Measurements from ENCODE around the gene MGAT5B.

MGAT5B gene

DNA sequence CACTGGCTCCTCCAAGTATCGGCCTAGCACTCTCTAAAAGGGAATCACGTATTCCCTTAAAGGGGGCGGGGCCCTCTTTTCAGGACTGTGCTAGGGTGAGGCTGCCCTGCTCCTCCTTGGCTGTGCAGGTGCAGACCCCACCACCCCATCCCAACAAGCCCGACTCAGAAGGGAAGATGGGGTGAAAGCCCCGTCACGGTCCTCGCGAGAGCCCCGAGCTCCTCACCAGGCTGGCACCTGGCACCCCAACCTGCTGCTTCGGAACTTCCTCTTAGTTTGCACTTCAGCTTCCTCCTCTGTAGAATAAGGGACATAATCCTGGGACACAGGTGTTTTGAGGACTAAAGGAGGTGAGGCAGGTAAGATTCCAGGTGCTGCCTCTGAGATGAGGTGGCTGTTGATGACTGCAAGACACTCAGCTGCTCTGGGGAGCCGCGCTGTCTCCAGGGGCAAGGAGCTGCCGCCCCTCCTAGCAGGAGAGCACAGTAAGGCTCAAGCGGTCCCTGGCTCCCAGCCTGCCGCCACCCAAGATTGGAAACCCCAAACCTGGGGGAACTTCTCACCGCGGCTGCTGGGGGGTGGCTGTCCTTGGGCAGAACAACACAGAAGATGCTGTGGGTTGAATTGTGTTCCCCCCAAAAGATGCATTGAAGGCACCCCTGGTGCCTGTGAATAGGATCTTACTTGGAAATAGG lies 88.8 kb downstream of the MGAT5B start:
- TF ChIP-seq, protein P1, sequence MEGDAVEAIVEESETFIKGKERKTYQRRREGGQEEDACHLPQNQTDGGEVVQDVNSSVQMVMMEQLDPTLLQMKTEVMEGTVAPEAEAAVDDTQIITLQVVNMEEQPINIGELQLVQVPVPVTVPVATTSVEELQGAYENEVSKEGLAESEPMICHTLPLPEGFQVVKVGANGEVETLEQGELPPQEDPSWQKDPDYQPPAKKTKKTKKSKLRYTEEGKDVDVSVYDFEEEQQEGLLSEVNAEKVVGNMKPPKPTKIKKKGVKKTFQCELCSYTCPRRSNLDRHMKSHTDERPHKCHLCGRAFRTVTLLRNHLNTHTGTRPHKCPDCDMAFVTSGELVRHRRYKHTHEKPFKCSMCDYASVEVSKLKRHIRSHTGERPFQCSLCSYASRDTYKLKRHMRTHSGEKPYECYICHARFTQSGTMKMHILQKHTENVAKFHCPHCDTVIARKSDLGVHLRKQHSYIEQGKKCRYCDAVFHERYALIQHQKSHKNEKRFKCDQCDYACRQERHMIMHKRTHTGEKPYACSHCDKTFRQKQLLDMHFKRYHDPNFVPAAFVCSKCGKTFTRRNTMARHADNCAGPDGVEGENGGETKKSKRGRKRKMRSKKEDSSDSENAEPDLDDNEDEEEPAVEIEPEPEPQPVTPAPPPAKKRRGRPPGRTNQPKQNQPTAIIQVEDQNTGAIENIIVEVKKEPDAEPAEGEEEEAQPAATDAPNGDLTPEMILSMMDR (IDR thresholded peaks at IDR 0.05; ENCODE audit: low read depth, low read length), result no peak
- DNase-seq (ENCODE audit: extremely low read depth, low read depth), result no peak

DNA sequence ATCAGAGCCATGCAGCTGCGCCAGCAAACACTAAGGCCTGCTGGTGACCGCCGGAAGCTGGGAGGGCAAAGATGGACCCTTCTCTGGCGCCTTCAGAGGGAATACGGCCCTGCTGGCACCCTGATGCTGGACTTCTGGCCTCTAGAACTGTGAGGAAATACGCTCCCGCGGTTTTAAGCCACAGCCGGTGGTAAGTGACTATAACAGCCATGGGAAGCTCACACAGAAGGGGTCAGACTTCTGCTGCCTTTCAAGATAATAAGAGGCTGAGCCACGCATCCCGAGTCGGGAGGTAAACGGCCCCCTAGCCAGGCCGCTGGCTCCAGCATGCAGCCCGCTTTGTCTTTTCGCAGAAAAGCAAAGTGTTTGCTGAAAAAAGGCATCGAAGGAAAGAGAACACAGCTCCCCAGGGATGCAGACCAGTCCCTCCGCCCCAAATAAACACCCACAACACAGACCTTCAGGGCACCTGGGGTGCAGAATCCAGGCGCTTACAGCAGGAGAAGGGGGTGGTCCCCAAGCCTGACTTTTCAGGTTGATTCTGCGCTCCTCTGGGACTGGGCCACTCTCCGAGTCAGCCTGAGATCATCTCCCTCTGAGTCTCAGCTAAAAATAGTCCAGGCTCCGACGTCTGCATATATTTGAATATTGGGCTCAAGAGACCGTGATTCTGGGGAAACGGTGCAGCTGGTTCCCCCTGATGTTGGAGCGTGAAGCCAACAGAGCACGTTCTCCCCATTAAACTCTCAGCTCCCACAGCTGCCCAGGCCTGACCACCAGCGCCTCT lies 89.7 kb downstream of the MGAT5B start:
- DNase-seq (ENCODE audit: extremely low read depth, low read depth), result no peak
- TF ChIP-seq, protein P1 (IDR thresholded peaks at IDR 0.05; ENCODE audit: low read depth, low read length), result no peak

DNA sequence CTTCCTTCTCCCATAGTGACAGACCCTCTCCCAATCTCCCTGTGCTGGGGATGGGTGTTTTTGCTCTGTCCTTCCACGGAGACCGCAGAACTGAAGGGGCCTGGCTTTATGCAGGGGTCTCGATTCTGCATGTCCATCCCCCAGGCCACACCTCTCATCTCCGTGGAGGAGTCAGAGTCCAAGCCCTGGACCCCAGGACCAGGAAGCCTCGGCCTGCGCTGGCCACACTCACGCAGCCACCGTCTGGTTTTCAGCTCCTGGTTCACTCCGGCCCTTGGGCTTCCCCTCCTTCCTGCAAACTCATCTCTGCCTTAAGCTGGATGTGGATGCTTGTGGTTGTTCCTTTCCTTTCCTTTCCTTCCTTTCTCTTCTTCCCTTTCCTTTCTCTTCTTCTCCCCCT lies 90.8 kb downstream of the MGAT5B start:
- no peak for DNase-seq (ENCODE audit: extremely low read depth, low read depth)
- TF ChIP-seq, protein P1 (IDR thresholded peaks at IDR 0.05; ENCODE audit: low read depth, low read length), result no peak

DNA sequence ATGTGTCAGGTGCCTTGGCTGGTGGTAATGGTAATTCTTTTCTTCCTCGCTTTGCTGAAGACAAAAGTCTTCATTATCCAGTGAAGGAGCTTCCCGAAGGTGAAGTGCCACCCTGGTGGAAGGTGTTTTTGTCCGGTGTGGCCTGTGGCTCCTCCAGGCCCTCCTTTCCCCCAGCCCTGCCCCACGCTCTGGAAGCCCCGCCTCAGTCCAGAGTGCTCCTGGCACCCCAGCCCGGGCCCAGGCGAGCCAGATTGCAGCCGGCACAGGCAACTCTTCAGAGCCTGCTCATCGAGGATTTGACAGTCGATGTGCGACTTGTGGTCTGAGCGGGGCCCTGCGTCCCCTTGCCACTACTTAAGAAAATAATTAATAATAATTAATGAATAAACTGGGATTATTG lies 93.7 kb downstream of the MGAT5B start:
- TF ChIP-seq, protein P1 (IDR thresholded peaks at IDR 0.05; ENCODE audit: low read depth, low read length), result no peak
- DNase-seq (ENCODE audit: extremely low read depth, low read depth), result no peak

DNA sequence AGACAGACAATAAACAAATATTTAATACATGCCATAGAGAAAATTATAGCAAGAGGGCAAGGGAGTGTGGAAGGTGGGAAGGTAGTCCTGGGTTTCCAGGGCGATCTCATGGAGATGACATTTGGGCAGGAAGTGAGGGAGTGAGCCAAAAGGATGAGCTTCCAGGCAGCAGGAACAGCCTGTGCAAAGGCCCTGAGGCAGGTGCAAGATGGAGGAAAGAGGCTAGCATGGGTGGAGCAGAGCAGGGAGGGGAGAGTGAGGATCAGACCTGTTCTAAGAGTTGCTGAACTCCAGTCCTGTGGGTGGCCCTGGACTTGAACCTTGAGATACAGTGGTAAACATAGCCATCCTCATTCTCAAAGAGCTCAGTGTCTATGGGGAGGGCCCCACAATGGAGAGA lies 94.7 kb downstream of the MGAT5B start:
- TF ChIP-seq, protein P1 (IDR thresholded peaks at IDR 0.05; ENCODE audit: low read depth, low read length), result no peak
- no peak for DNase-seq (ENCODE audit: extremely low read depth, low read depth)

DNA sequence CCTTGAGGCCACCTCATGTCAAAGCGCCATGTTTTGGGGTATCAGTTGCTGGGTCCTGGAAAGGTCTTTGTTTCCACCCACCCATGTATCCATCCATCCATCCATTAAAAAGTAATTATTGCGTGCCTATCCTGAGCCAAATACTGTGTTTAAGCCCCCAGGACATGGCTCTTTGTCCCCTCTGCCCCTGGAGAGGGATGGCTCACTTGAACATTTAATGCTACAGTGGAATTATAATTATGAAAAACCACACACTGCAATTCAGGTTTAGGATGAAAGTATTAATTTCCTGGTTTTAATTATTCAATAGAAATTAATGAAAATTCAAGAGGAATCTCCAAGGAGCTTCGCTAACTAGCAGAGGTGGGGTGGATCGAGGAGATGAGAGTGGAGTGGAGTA lies 97.8 kb downstream of the MGAT5B start:
- no peak for DNase-seq (ENCODE audit: extremely low read depth, low read depth)
- TF ChIP-seq, protein P1 (IDR thresholded peaks at IDR 0.05; ENCODE audit: low read depth, low read length), result no peak

DNA sequence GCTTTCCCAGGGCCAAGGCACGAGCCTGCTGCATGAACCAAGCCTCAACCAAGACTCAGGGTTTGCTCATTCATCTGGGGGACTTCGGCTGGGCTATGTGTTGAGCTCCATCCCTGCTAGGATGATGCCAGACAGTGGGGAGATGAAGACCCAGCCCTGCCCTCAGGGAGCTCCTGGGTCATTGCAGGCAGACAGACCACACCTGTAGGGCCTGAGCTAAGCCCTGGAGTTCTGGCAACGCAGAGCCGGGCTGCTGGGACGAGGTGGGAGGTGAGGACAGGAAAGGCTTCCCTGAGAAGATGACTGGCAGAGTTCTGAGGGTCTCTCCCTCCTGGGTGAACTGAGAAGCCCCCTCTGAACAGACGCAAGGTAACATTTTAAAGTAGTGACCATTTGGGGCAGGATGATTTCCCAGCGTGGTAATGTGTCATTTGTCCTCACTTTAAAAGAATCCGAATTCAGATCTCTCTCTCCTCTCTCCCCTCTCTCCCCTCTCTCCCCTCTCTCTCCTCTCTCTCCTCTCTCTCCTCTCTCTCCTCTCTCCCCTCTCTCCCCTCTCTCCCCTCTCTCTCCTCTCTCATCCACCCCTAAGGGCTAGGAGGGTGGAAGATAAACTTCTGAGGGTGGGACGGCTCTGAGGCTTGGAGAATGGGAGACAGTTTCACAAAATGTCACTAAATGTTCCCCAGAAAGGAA lies 98.4 kb downstream of the MGAT5B start:
- TF ChIP-seq, protein P1 (IDR thresholded peaks at IDR 0.05; ENCODE audit: low read depth, low read length), result no peak
- DNase-seq (ENCODE audit: extremely low read depth, low read depth), result no peak

Data from AG09319 (cell line).